Stimulated activated CD8-positive, alpha-beta memory T cell treated with anti-CD3 and anti-CD28 coated beads, Interleukin-12 subunit alpha, Interleukin-12 subunit beta, amount 100 ng/mL, for 1 hour (primary cell): ENCODE data around the gene CKAP2L.
"Not testable (repeated sequence)": the region's sequence is repeated elsewhere in the genome, so short reads cannot be mapped to it uniquely, and the experiment has no call there.

Experiments used
- DNase-seq: peaks from one replicate; pipeline ENCODE4 v3.0.0-alpha.2; 2020; ENCODE audit warnings: low read depth

The CKAP2L gene

DNA sequence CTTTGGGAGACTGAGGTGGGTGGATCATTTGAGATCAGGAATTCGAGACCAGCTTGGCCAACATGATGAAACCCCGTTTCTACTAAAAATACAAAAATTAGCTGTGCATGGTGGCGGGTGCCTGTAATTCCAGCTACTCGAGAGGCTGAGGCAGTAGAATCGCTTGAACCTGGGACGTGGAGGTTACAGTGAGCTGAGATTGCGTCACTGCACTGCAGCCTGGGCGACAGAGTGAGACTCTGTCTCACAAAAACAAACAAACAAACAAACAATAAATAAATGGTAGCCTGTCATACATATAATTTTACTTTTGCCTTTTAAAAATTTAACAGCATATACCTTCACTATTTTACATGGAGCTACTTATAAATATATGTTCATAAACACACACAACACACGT lies 57.5 kb downstream of the CKAP2L start:
- not testable (repeated sequence) for DNase-seq

DNA sequence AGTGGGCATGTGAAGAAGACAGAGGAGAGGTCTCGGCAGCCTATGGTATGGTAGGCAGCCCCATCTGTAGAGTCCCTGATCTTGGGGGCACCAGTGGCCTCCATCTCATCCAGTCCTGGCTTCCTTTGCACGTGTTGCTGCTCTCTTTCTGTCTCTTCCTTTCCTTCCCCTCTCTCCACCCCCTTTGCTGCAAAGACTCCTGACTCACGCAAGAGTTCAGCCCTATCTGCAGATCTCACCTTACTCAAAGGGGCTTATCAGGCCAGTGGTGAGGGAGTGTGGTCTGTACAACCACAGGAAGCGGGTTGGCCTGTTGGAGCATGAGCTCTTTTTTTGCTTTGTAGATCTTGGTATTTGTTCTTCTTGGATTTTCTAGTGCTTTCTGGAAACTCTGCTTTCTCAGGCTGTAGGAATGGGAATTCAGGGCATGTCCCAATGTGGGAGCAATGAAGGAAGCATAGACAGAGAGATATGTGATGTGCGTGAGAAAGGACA lies 58.2 kb downstream of the CKAP2L start:
- DNase-seq: peak; percentile 31

DNA sequence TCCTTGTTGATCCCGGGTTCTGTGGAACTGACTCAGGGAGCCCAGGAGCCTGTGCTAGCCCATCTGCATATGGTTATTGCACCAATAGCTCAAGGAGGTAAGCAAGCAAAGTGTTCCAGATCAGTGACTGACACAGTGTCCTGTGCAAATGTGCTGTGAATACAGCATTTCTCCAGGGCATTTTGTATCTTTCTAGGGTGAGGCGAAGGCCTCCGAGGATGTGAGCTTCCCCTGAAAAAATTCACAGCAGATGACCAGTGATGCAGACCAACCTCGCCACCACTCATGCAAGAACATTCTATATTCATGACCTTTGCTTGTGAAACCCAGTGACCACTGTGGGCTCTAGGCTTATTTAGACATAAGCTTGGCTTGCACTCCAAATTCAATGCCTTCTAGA lies 58.8 kb downstream of the CKAP2L start:
- no peak for DNase-seq

DNA sequence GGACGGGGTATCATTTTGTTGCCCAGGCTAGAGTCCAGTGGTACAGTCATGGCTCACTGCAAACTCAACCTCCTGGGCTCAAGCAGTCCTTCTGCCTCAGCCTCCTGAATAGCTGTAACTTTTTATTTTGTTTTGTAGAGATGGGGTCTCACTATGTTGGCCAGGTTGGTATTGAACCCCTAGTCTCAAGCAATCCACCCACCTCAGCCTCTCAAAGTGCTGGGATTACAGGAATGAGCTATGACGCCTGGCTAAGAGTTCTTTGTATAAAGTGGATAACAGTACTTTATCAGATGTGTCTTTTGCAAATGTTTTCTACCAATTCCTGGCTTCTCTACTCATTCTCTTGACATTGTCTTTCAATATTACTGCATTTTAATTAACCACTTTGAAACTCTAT lies 60.7 kb downstream of the CKAP2L start:
- no peak for DNase-seq

DNA sequence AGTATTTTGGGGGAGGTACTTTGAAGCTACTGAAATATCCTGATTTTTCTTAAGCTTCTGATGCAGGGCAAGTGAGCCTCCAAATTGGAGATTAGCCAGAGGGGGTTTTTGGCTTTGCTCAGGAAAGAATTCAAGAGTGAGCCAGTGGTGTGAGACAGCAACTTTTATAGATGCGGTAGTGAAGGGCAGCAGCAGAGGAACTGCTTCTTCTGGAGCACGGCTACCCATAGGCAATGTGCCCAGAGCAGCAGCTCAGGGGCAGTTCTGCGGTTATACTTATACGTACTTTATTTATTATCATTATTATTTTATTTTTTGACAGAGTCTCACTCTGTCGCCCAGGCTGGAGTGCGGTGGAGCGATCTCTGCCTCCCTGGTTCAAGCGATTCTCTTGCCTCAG lies 63.4 kb downstream of the CKAP2L start:
- no peak for DNase-seq

DNA sequence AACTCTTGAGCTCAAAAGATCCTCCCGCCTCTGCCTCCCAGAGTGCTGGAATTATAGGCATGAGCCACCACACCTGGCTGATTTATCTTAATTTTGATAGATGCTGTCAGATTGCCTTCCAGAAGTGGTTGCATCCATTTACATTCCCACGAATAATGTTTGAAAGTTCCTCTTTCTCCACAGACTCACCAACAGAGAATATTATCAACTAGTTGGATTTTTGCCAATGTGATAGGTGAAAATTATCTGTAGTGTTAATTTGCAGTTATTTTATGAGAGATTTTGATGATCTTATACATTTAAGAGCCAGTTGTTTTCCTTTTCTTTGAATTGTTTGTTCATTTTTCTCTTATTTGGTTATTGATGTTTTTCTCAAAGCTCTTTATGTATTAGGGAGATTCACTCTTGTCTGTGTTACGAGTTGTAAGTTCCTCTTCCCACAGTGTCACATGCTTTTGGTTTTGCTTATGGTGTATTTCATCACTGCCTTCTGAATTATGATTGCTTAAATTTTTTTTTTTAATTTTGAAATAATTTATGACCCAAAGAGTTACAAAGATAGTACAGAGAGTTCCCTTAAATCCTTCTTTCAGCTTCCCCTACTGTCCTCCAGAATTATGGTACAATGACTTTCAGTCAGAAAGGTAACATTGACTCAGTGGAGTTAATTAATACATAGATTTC lies 64.3 kb downstream of the CKAP2L start:
- DNase-seq: no peak

DNA sequence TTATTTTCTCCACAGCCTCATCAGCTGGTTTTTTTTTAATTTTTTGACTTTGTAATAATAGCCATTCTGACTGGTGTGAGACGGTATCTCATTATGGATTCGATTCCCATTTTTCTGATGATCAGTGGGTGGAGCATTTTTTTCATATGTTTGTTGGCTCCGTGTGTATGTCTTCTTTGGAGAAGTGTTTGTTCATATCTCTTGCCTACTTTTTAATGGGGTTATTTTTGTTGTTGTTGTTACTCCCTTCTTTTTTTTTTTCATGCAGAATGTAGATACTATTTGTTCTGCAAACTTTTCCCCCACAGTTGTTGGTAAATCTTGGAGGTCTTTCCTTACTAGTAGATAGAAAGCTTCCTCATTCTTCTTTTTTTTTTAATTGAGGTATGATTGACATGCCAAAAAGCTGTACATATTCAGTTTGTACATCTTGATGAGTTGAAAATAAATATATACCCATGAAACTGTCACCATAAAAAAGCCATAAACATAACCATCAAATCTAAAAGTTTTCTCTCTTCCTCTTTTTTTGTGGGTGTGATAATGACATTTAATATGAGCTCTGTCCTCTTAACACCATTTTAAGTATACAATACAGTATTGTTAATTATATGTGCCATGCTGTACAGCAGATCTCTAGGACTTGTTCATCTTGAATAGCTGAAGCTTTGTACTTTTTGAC lies 65.4 kb downstream of the CKAP2L start:
- DNase-seq: no peak

DNA sequence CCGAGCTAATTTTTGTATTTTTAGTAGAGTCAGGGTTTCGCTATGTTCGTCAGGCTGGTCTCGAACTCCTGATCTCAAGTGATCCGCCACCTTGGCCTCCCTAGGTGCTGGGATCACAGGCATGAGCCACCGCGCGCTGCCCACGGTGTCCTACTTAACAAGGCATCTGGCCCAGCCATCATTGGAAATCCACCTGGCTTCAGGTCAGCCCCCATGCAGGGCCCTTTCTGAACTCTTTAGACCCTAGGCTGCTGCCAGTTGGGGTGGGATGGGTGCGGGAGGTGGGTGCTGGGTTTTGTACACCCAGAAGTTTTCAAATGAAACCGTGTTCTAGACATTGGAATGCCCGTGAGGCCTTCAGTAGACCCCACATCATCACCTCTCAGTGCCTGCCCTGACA lies 70.2 kb downstream of the CKAP2L start:
- DNase-seq: no peak

DNA sequence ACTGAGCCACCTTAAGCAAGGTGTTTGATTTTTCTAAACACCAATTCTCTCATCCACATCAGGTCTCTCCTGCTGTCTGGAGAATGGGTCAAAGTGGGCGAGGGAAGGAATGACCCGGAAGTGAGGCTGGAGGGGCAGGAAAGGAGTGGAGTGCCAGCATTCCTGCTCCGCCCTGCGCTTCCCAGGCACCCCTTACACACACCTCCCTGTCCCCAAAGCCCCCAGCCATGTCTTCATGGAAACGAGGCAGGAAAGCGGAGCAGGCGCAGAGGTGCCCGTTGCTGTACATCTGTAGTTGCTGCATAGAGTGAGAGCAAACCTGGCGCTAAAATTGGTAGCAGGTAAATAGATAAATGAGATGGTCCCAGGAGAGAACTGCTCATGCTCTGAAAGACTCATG lies 70.8 kb downstream of the CKAP2L start:
- DNase-seq: no peak

DNA sequence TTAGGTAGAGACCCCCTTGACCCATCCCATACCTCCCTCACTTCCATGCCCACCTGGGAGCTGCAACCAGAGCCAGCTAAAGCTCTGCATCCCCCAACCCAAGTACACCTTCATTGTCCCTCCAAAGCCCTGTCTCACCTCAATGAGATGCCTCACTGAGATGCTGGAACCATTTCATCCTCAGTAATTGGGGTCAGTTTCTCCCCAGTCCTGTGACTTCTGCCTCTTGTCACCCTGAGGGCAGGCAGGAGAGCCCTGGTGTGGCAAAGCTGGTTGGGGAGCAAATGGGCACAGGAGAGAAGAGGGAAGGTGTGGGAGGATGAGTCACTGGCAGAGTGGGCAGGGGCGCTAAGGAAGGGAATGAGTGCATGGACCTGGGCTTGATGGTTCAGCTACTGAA lies 71.5 kb downstream of the CKAP2L start:
- no peak for DNase-seq

DNA sequence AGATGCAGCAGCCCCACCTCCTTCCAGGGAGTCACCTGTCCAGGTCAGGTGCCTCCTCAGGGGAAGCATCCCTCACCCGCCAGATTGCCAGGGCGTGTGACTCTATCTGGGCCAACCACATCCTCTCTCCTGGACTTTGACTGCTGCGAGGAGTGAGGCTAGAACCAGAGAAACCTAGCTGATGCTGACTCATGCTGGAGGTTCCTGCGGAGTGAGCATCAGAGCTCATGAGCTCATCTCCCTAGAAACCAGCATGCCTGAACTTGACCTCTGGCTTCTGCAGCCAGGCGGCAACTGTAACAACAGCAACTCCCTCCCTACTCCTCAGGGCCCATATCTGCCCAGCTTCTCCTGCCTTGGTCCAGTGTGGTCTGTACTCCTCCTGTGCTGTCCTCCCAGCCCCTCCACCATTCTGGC lies 71.9 kb downstream of the CKAP2L start:
- DNase-seq: peak; percentile 20

DNA sequence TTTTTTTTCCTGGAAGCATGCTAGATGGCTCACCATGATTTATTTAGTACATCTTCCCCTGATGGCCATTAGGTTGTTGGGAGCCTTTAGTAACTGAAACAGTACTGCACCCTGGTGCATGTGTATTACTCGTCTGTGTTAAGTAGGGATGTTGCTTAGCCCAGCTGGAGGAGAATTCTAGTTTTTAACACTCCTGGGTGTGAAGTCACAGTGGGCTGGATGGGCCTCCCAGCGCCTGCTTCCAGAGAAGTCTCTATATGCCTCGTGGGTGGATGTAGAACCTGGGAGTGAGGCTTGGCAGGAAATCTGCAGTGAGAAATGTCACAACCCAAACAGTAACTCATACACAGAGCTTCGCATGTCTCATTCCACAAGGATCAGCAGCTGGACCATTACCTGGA lies 72.5 kb downstream of the CKAP2L start:
- DNase-seq: no peak

DNA sequence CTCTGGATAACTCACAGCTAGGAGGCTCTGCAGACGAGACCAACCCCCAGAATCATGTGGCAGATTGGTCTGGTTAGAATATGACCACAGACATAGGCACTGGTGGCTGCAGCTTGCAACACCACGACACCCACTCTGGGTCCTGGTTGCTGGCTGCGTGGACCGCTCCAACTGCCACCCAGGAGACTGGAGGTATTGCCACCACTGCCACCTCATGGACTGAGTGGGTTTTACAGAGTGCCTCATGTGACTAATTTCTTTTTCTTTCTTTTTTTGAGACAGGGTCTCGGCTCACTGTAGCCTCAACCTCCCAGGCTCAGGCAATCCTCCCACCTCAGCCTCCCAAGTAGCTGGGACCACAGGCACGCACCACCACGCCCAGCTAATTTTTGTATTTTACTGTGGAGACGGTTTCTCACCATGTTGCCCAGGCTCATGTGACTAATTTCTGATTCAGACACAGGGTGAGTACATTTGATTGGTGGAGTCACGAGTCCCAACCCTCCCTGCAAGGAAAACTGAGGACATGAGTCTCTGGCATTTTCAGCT lies 73.5 kb downstream of the CKAP2L start:
- peak; percentile 45 for DNase-seq

DNA sequence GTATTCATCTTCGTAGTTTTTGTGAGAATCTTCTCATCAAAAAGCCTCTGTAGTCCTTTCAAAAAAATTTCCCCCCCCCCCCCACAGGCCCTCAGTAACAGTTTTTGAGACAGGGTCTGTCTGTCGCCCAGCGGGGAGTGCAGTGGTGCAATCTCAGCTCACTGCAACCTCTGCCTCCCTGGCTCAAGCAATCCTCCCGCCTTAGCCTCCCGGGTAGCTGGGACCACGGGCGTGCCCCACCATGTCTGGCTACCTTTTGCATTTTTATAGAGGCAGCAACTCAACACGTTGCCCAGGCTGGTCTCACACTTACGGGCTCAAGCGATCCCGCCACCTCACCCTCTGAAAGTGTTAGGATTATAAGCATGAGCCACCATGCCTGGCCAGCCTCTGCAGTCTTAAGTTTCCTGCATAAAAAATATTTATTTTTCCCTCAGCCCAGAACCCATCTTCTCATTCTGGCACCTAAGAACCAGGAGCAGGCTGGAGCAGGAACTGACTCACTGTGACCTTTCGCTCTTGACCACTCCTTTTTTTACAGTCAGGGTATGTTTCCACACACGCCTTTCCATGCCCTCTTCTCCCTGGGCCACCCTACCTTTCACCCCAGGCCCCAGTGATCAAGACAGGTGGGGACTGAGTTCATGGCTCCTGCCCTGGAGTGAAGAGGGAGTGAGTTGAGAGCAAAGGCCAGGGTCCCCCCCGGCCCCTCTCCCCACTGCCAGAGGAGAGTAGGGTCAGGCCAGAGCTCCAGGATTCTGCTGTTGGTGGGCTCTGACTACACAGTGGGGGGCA lies 76.1 kb downstream of the CKAP2L start:
- DNase-seq: no peak

DNA sequence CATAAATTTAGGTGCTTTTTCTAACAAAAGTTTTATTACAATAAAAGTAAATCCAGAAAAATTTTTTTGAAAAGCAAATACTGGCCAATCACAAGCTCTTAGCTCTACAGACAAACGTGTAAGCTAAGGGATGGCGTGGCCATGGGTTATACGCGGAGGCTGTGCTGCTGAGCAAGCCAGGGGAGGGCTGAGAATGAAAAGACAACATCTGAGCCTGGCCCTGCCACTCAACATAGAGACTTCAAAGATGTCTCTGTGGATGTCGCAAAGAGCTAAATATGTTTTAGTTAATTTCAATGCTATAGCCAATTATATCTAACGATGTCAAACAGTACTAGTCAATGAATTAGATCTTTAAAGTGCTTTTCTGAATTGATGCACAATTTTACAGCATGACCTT lies 76.9 kb downstream of the CKAP2L start:
- no peak for DNase-seq
